Measurements from ENCODE around the gene SLC2A9.

DNA sequence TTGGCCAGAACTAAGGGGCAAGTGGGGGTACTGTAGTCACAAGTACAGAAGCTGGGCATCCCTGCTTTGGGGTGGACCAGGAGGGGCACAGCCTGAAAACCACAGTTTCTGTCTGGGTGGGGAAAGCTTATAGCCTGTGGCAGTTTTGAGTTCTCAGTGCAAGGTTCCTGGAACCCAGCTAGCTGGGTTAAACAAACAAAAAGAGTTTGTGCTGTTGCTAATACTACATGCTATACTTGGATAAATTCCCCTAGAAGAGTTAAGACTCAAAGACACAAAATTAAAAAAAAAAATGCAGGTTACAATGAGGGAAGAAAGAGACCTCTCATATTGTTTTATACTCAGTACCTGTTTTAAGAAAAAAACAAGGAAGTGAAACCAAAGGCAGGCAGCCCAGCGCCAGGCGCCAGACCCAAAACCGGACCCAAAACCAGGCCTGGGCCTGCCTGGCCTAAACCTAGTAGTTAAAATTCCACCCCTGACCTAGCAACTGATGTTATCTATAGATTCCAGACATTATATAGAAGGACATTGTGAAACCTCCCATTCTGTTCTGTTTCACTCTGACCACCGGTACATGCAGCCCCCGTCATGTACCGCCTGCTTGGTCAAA lies 50.8 kb downstream of the SLC2A9 start:
- TF ChIP-seq, protein P1, sequence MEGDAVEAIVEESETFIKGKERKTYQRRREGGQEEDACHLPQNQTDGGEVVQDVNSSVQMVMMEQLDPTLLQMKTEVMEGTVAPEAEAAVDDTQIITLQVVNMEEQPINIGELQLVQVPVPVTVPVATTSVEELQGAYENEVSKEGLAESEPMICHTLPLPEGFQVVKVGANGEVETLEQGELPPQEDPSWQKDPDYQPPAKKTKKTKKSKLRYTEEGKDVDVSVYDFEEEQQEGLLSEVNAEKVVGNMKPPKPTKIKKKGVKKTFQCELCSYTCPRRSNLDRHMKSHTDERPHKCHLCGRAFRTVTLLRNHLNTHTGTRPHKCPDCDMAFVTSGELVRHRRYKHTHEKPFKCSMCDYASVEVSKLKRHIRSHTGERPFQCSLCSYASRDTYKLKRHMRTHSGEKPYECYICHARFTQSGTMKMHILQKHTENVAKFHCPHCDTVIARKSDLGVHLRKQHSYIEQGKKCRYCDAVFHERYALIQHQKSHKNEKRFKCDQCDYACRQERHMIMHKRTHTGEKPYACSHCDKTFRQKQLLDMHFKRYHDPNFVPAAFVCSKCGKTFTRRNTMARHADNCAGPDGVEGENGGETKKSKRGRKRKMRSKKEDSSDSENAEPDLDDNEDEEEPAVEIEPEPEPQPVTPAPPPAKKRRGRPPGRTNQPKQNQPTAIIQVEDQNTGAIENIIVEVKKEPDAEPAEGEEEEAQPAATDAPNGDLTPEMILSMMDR (conservative IDR thresholded peaks at IDR 0.05 in 1 of 2, IDR thresholded peaks at IDR 0.05 in 1 of 2; ENCODE audit: low read depth in 1 of 2, low read length in 2 of 2), result no peak
- TF ChIP-seq EZH2 (IDR thresholded peaks at IDR 0.05; ENCODE audit: low read length, missing control alignments), result no peak
